GM15510 (cell line): Measurements from ENCODE around the gene ACTR6.

Experiments
- POLR2A ChIP-seq: IDR thresholded peaks from 3 replicates; pipeline ENCODE4 v1.6.1; 2011; ENCODE audit warnings: borderline replicate concordance; ENCODE audit not compliant: insufficient read length; ENCODE audit errors: extremely low read depth

The ACTR6 gene

DNA sequence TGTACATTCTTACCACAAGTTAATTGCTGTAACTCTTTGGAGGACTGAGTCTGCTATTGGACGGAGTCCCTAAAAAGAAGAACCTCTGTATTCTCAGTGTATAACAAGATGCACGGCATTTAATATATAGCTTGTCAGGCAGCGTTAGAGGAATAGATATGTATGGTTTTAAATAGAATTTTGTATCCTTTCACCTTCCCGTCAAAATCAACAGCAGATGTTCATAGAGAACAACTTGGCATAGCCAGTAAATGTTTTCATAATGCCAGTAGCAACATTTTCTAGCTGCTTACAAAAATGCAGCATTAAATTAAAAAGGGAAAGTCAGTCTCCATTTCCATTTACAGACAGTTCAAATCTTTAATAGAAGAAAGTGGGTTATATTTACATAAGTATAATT lies 73.2 kb downstream of the ACTR6 start:
- no peak for TF ChIP-seq POLR2A
